GM21737 (cell line): ENCODE results near the gene RPAIN.

Experiments
- ATAC-seq: cut with Tn5 transposase; IDR thresholded peaks from one replicate; pipeline ENCODE4 v1.9.1; 2021; ENCODE audit warnings: mild to moderate bottlenecking, moderate library complexity; ENCODE audit not compliant: unreplicated experiment

Gene RPAIN

GRCh38 chr17:5419959-5420653, at the start of gene RPAIN:
TSS of gene RPAIN (plus strand) at chr17:5420182. CDS start at chr17:5420211, 29 bp downstream.
- peak; percentile 45 for ATAC-seq

GRCh38 chr17:5370411-5370810, 49.6 kb upstream of the RPAIN start:
- no peak for ATAC-seq

GRCh38 chr17:5373112-5373511, 46.9 kb upstream of the RPAIN start:
- peak; percentile 64 for ATAC-seq

GRCh38 chr17:5378566-5379207, 41.3 kb upstream of the RPAIN start:
- ATAC-seq = no peak

- no peak for ATAC-seq
Measured at GRCh38 chr17:5379351-5380107, 40.5 kb upstream of the RPAIN start.

GRCh38 chr17:5380491-5381135, 39.4 kb upstream of the RPAIN start:
- ATAC-seq = no peak

GRCh38 chr17:5381542-5381941, 38.4 kb upstream of the RPAIN start:
- ATAC-seq = no peak

GRCh38 chr17:5391678-5392077, 28.3 kb upstream of the RPAIN start:
- ATAC-seq = no peak

- ATAC-seq = no peak
Measured at GRCh38 chr17:5396612-5397011, 23.4 kb upstream of the RPAIN start.

- no peak for ATAC-seq
Measured at GRCh38 chr17:5399767-5400166, 20.2 kb upstream of the RPAIN start.

- ATAC-seq = no peak
Measured at GRCh38 chr17:5405400-5405799, 14.6 kb upstream of the RPAIN start.

- ATAC-seq = no peak
Measured at GRCh38 chr17:5408186-5408585, 11.8 kb upstream of the RPAIN start.

- ATAC-seq = no peak
Measured at GRCh38 chr17:5410594-5411272, 9.2 kb upstream of the RPAIN start.

GRCh38 chr17:5413682-5414081, 6.3 kb upstream of the RPAIN start:
- no peak for ATAC-seq

- no peak for ATAC-seq
Measured at GRCh38 chr17:5416901-5417300, 3.1 kb upstream of the RPAIN start.

- ATAC-seq = peak; percentile 34
Measured at GRCh38 chr17:5418858-5419355, 1.1 kb upstream of the RPAIN start.

- ATAC-seq = peak; percentile 81
Measured at GRCh38 chr17:5419356-5419958, 525 bp upstream of the RPAIN start, which contains the start of gene NUP88. TSS of gene NUP88 (minus strand) at chr17:5419662. CDS start at chr17:5419650, 12 bp downstream.

- ATAC-seq = no peak
Measured at GRCh38 chr17:5422505-5422904, 2.5 kb downstream of the RPAIN start.

GRCh38 chr17:5424909-5425308, 4.9 kb downstream of the RPAIN start:
- ATAC-seq = no peak

- no peak for ATAC-seq
Measured at GRCh38 chr17:5425826-5426225, 5.8 kb downstream of the RPAIN start.
